Activated CD4-positive, alpha-beta T cell treated with anti-CD3 and anti-CD28 coated beads for 36 hours (primary cell): ENCODE results near the gene SUDS3. TPM values are rescaled to one million over a fixed set of nuclear protein-coding genes. Genes with fewer than 3 reads are reported as not detected.
"Not testable (repeated sequence)": the region's sequence is repeated elsewhere in the genome, so short reads cannot be mapped to it uniquely, and the experiment has no call there.

Source experiments
- ATAC-seq: fragments of 200-7000 bp; cut with Tn5 transposase; one replicate; pipeline ENCODE4 v1.10.0; 2021; ENCODE audit warnings: mild to moderate bottlenecking, moderate library complexity
- CTCF ChIA-PET: fragments of 350-600 bp; sonication (Branson Sonifier 250); formaldehyde crosslinking; loops from one replicate; lab custom pipeline; 2021; ENCODE audit warnings: antibody characterized with exemption; lab: Charles Lee
- POLR2A ChIA-PET: fragments of 350-600 bp; sonication (Branson Sonifier 250); formaldehyde crosslinking; loops from one replicate; lab custom pipeline; 2021; ENCODE audit warnings: antibody characterized with exemption, inconsistent platforms; lab: Charles Lee
- DNase-seq: peaks from one replicate; pipeline ENCODE4 v3.0.0-alpha.2; 2020
- H3K27ac Mint-ChIP-seq: one replicate; pipeline ENCODE4 v1.8.0; 2021; ENCODE audit warnings: mixed read lengths
- H3K27me3 Mint-ChIP-seq: one replicate; pipeline ENCODE4 v1.8.0; 2021; ENCODE audit warnings: mixed read lengths
- H3K36me3 Mint-ChIP-seq: one replicate; pipeline ENCODE4 v1.8.0; 2021; ENCODE audit warnings: low read depth, mixed read lengths
- H3K4me1 Mint-ChIP-seq: one replicate; pipeline ENCODE4 v1.8.0; 2021; ENCODE audit warnings: mixed read lengths
- H3K4me3 Mint-ChIP-seq: one replicate; pipeline ENCODE4 v1.8.0; 2021; ENCODE audit warnings: mild to moderate bottlenecking, moderate library complexity, mixed read lengths
- H3K9me3 Mint-ChIP-seq: one replicate; pipeline ENCODE4 v1.8.0; 2021; ENCODE audit warnings: low read depth, mixed read lengths
- intact Hi-C, 2 experiments: fragments of 100-400 bp; cut with DNase I in 1 of 2; cut with micrococcal nuclease in 1 of 2; formaldehyde crosslinking; loops; one replicate each; pipeline versions ENCODE4 v1.14.2 to v1.15.1; 2022 to 2024; cut with DNase I, micrococcal nuclease
- total RNA-seq, 2 experiments: library from RNA; stranded (reverse); gene quantifications; one replicate each; pipeline ENCODE4 v1.2.3, GENCODE V29; 2021

The SUDS3 gene
- total RNA-seq, 2 experiments from 2014 or later: 18.7 to 19.1 TPM

- POLR2A ChIA-PET: no interaction called here
- intact Hi-C loops: no loop called here
- CTCF ChIA-PET: interaction anchor here (1.3 kb wide), 1 partner anchor 10 kb away, joined by 3 read pairs; no protein-coding TSS in a partner anchor
Observed at GRCh38 chr12:118337194-118337838, 39.0 kb upstream of the SUDS3 start.

DNA sequence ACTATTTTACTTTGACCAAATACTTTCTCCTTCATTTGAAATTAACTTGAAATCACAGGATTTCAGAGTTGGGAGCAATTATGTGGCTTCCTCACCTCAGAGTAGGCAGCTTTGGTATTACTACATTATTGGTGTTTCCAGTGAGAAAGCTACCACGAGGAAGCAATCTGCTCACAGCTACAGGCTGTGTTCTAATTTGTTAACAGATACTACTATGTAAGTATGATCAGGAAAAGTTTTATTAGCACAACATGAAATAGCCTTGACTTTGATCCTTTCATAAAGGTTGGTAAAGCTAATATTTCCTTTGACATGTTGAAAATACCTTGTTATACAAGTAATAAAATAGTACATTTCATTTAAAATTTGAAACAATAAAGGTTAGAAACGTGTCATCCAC lies 34.3 kb upstream of the SUDS3 start:
- ChIA-PET CTCF (interaction anchor here (1.1 kb wide), 1 partner anchor 16 kb away, joined by 5 read pairs; no protein-coding TSS in a partner anchor), POLR2A (no interaction called here)
- ATAC-seq (no peak), DNase-seq (no peak)
- no peaks in the 10 kb centered on the region for H3K27me3 Mint-ChIP-seq
- peaks cover 37% of the 10 kb centered on the region for H3K4me1 Mint-ChIP-seq
- peaks cover 9% of the 10 kb centered on the region for H3K36me3 Mint-ChIP-seq
- no peak overlapping the region for H3K4me3 Mint-ChIP-seq
- intact Hi-C loops: no loop called here
- H3K9me3 Mint-ChIP-seq: no peaks in the 10 kb centered on the region
- no peak overlapping the region for H3K27ac Mint-ChIP-seq

More at GRCh38 chr12:118337194-118337838, 39.0 kb upstream of the SUDS3 start:
- H3K27me3 Mint-ChIP-seq: no peaks in the 10 kb centered on the region
- peaks cover 25% of the 10 kb centered on the region for H3K36me3 Mint-ChIP-seq
- H3K9me3 Mint-ChIP-seq: no peaks in the 10 kb centered on the region
- DNase-seq (no peak), ATAC-seq (no peak)
- no peak overlapping the region for H3K4me3 Mint-ChIP-seq
- no peak overlapping the region for H3K27ac Mint-ChIP-seq
- peaks cover 35% of the 10 kb centered on the region for H3K4me1 Mint-ChIP-seq

DNA sequence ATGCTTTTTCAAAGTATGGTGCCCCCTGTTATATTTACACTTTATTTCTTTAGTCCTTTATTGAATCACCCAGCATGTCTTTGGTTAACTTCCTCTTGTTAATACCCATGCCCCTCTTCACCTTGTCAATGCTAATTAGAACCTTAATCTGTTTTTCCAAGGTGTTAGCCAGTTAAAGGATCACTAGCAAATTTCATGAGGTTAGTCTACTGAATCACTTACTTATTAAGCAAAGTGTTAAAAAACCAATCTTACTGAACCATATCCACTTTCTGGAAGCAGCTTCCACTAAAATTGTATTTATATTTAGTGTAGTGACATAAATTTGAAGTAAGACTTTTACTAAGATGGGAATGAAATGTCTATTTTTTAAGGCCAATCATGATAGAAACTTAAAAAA lies 31.5 kb upstream of the SUDS3 start:
- Mint-ChIP-seq H3K4me3 (no peak overlapping the region), H3K9me3 (no peaks in the 10 kb centered on the region), H3K27ac (no peak overlapping the region), H3K36me3 (peaks cover 5% of the 10 kb centered on the region), H3K4me1 (peaks cover 38% of the 10 kb centered on the region), H3K27me3 (no peaks in the 10 kb centered on the region)
- ATAC-seq: no peak
- ChIA-PET CTCF (no interaction called here), POLR2A (no interaction called here)
- intact Hi-C loops: no loop called here
- DNase-seq: no peak

DNA sequence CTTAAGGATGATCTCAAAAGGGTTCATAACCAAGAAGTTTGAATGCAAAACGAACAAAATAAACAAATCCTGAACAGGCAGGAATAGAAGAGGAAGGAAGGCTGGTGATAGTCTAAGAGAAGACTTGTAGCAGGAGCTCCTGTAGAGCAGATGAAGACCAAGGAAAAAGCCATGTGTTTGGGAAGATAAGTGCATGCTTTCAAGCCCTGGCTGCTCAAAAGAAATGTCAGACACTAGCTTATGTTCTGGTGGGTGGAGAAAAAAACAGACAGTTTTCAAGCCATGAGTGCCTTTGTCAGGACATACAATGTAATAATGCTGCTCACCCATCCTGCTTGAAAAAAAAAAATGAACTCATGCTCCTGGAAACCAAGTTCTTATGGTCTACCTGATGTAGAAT lies 31.0 kb upstream of the SUDS3 start:
- intact Hi-C loops: no loop called here
- ATAC-seq (no peak), DNase-seq (no peak)
- H3K4me1 Mint-ChIP-seq: peaks cover 41% of the 10 kb centered on the region
- ChIA-PET CTCF (interaction anchor here (0.7 to 1.7 kb wide), 3 partner anchors 11 to 30 kb away, joined by 3 to 5 read pairs (median 3); no protein-coding TSS in a partner anchor), POLR2A (no interaction called here)
- H3K36me3 Mint-ChIP-seq: peaks cover 4% of the 10 kb centered on the region
- H3K4me3 Mint-ChIP-seq: no peak overlapping the region
- H3K9me3 Mint-ChIP-seq: no peaks in the 10 kb centered on the region
- H3K27me3 Mint-ChIP-seq: no peaks in the 10 kb centered on the region
- no peak overlapping the region for H3K27ac Mint-ChIP-seq

- Mint-ChIP-seq H3K9me3 (no peaks in the 10 kb centered on the region), H3K27me3 (no peaks in the 10 kb centered on the region), H3K4me3 (no peak overlapping the region), H3K36me3 (peaks cover 4% of the 10 kb centered on the region), H3K27ac (no peak overlapping the region), H3K4me1 (peaks cover 41% of the 10 kb centered on the region)
- CTCF ChIA-PET: interaction anchor here (0.6 to 4.2 kb wide), 7 partner anchors 10 to 1280 kb away, joined by 3 to 24 read pairs (median 4); partner anchors contain the start of gene SUDS3
- ATAC-seq (no peak), DNase-seq (no peak)
- POLR2A ChIA-PET: no interaction called here
- intact Hi-C loops: no loop called here
Observed at GRCh38 chr12:118346895-118347294, 29.5 kb upstream of the SUDS3 start.

- DNase-seq: no peak
- no peak for ATAC-seq
- Mint-ChIP-seq H3K27me3 (no peaks in the 10 kb centered on the region), H3K4me3 (no peak overlapping the region), H3K4me1 (peaks cover 40% of the 10 kb centered on the region), H3K36me3 (peaks cover 4% of the 10 kb centered on the region), H3K27ac (peak overlapping the region; percentile 32), H3K9me3 (no peaks in the 10 kb centered on the region)
- ChIA-PET CTCF (interaction anchor here (0.7 to 4.2 kb wide), 6 partner anchors 10 to 215 kb away, joined by 3 to 24 read pairs (median 3); partner anchors contain the start of gene SUDS3), POLR2A (no interaction called here)
- intact Hi-C loops: no loop called here
Observed at GRCh38 chr12:118347916-118348315, 28.4 kb upstream of the SUDS3 start.

- intact Hi-C loops: no loop called here
- Mint-ChIP-seq H3K27me3 (no peaks in the 10 kb centered on the region), H3K27ac (no peak overlapping the region), H3K4me3 (no peak overlapping the region), H3K36me3 (peaks cover 22% of the 10 kb centered on the region), H3K9me3 (peaks cover 7% of the 10 kb centered on the region), H3K4me1 (peaks cover 48% of the 10 kb centered on the region)
- POLR2A ChIA-PET: interaction anchor here (0.7 kb wide), 1 partner anchor 7 kb away, joined by 5 read pairs; no protein-coding TSS in a partner anchor
- CTCF ChIA-PET: interaction anchor here (0.7 kb wide), 1 partner anchor 23 kb away, joined by 3 read pairs; no protein-coding TSS in a partner anchor
- DNase-seq: no peak
- no peak for ATAC-seq
Observed at GRCh38 chr12:118350908-118351559, 25.3 kb upstream of the SUDS3 start.

- ChIA-PET POLR2A (no interaction called here), CTCF (interaction anchor here (0.5 to 8.7 kb wide), 3 partner anchors 22 to 50 kb away, joined by 3 to 102 read pairs (median 3); partner anchors contain the start of genes SUDS3 and TAOK3)
- H3K27me3 Mint-ChIP-seq: no peaks in the 10 kb centered on the region
- no peak for ATAC-seq
- H3K27ac Mint-ChIP-seq: no peak overlapping the region
- intact Hi-C loops: no loop called here
- H3K9me3 Mint-ChIP-seq: peaks cover 7% of the 10 kb centered on the region
- no peak for DNase-seq
- no peak overlapping the region for H3K4me3 Mint-ChIP-seq
- peaks cover 22% of the 10 kb centered on the region for H3K36me3 Mint-ChIP-seq
- H3K4me1 Mint-ChIP-seq: peaks cover 50% of the 10 kb centered on the region
Observed at GRCh38 chr12:118353721-118354120, 22.6 kb upstream of the SUDS3 start.

GRCh38 chr12:118354503-118354902 lies 21.9 kb upstream of the SUDS3 start:
- DNase-seq, H3K9me3 Mint-ChIP-seq, H3K27ac Mint-ChIP-seq, ATAC-seq, H3K27me3 Mint-ChIP-seq, intact Hi-C loops, POLR2A ChIA-PET, H3K4me3 Mint-ChIP-seq: not testable (repeated sequence)
- CTCF ChIA-PET: interaction anchor here (8.7 kb wide), 1 partner anchor 21 kb away, joined by 102 read pairs; the partner anchor contains the start of genes SUDS3 and TAOK3
- H3K4me1 Mint-ChIP-seq: peaks cover 48% of the 10 kb centered on the region
- H3K36me3 Mint-ChIP-seq: peaks cover 24% of the 10 kb centered on the region

DNA sequence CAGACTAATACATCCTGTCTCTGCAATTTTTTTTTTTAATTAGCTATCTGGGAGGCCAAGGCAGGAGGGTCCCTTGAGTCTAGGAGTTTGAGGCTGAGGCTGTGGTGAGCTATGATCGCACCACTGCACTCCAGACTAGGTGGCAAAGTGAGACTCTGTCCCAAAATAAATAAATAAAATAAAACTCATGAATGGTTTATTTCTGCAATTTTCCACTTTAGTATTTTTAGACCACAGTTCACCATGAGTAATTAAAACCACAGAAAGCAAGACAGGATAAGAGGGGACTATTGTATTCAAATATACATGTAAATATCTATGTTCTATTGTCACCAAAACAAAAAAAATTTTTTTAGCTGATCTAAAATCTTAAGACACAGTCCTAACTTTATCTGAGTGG lies 21.5 kb upstream of the SUDS3 start:
- Mint-ChIP-seq H3K4me3 (no peak overlapping the region), H3K9me3 (peaks cover 8% of the 10 kb centered on the region), H3K27me3 (no peaks in the 10 kb centered on the region), H3K27ac (no peak overlapping the region), H3K4me1 (peaks cover 51% of the 10 kb centered on the region), H3K36me3 (peaks cover 24% of the 10 kb centered on the region)
- CTCF ChIA-PET: interaction anchor here (8.7 kb wide), 1 partner anchor 21 kb away, joined by 102 read pairs; the partner anchor contains the start of genes SUDS3 and TAOK3
- no peak for ATAC-seq
- no peak for DNase-seq
- intact Hi-C loops: loop anchor here (5.0 kb wide), 3 partner anchors 173 to 293 kb away; partner anchors contain the start of genes PEBP1 (in 2 of the 2) and WSB2 (in 1 of the 2)
- POLR2A ChIA-PET: no interaction called here

GRCh38 chr12:118355843-118356242 lies 20.5 kb upstream of the SUDS3 start:
- no peak for DNase-seq
- intact Hi-C loops: loop anchor here (2.0 to 5.0 kb wide), 4 partner anchors 49 to 294 kb away; partner anchors contain the start of genes PEBP1 (in 2 of the 2) and WSB2 (in 1 of the 2)
- peaks cover 49% of the 10 kb centered on the region for H3K4me1 Mint-ChIP-seq
- POLR2A ChIA-PET: no interaction called here
- ATAC-seq: no peak
- peaks cover 8% of the 10 kb centered on the region for H3K9me3 Mint-ChIP-seq
- peak overlapping the region; percentile 31 for H3K27ac Mint-ChIP-seq
- H3K27me3 Mint-ChIP-seq: no peaks in the 10 kb centered on the region
- peaks cover 21% of the 10 kb centered on the region for H3K36me3 Mint-ChIP-seq
- no peak overlapping the region for H3K4me3 Mint-ChIP-seq
- CTCF ChIA-PET: interaction anchor here (1.7 to 8.7 kb wide), 3 partner anchors 8 to 20 kb away, joined by 4 to 102 read pairs (median 24); partner anchors contain the start of genes SUDS3 and TAOK3
